CD4-positive, alpha-beta T cell treated with Interleukin-17A for 4 hours (primary cell): Measurements from ENCODE around the gene INTS7.
"Not testable (repeated sequence)": the region's sequence is repeated elsewhere in the genome, so short reads cannot be mapped to it uniquely, and the experiment has no call there.

ENCODE experiments used
- DNase-seq: peaks from one replicate; pipeline ENCODE4 v3.0.0-alpha.2; 2020; ENCODE audit warnings: mixed read lengths

The INTS7 gene

DNA sequence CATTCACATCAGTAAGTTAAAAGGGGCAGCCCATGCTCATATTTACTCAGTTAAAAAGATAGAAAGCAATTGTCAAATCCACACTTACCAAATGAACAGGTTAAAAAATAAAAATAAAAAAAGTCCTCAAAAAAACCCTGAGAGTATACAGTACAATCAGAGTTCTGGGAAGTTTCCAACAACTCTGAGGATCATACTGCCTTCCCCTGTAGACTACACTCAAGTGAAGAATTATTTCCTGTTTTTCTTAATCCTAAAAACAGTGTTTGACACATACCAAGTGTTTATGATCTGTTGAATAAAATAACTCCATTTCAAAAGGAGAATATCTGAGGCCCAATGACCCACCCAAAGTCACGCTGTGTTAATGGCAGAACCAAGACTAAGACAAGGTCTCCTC is 61.8 kb downstream of the INTS7 start:
- no peak for DNase-seq

DNA sequence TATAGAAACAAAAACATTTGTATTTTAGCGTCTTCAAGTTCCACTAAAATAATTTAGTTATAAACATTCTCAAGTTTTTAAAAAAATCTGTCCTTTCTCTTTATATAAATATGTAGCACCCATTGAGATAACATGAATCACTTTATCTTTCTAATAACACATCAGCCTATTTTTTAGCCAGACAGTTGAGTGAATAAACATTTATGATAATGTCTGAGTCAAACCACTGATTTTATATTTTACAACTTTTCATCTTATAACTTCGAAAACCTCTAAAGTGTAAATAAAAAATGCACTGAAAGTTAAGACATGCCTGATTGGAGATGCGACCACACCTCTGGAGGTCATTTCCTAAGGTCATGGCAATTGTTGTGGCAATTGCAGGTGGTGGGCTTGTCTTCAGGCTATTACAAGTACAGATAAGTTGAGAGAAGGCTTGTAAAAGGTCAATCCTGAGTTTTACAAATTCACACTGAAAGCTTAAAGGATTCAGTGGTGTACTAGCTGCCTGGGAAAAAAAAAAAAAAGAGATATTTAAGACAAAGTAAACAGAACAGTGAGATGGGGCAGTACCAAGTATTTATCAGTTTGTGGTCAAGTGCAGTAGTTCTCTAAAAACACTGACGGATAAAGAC is 67.0 kb downstream of the INTS7 start:
- DNase-seq, result no peak

DNA sequence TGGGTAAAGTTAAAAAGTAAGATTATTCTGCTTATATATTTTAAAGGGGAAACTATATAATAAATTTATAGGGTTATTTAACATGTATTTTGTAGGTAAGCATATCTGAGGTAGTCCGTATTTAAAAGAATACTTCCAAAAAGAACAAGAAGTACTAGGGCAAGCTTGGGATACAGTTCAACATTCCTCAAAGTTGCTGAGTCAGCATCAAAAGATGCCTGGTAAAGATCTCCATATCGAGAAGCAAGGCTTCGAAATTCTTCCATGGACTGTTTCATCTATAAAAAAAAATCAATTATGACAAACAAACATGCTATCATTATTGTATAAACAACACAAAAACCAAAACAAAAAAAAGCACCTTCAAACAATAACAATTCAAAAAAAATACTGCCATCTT is 67.7 kb downstream of the INTS7 start:
- DNase-seq, result no peak

DNA sequence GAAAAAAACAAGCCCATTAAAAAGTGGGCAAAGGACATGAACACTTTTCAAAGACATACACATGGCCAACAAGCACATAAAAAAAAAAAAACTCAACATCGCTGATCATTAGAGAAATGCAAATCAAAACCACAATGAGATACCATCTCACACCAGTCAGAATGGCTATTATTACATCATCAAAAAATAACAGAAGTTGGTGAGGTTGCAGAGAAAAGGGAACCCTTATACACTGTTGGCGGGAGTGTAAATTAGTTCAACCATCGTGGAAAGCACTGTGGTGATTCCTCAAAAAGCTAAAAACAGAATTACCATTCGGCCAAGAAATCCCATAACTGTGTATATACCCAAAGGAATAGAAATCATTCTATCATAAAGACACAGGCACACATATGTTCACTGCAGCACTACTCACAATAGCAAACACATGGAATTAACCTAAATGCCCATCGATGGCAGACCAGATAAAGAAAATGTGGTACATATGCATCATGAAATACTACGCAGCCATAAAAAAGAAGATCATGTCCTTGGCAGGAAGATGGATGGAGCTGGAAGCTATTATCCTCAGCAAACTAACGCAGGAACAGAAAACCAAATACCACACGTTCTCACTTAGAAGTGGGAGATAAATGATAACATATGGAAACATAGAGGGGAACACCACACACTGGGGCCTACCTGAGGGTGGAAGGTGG is 70.1 kb downstream of the INTS7 start:
- DNase-seq, result no peak

DNA sequence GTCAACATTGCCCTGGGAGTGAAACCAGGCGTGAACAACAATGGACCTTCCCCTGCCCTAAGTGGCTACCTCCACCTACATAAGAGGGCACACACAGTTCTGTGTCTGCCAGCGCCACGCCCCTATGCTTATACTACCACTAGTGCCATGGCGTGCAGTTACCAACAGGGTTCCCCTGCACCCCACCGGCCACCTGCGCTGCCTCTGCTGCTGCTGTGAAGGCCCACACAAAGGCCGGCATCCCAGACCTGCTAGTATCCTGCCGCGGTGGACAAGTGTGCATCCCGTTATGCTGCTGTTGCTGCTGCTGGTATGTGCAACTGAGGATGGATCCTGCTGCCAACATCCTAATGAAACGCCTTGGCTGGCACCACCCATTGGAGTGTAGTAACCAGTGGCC is 75.7 kb downstream of the INTS7 start:
- no peak for DNase-seq

DNA sequence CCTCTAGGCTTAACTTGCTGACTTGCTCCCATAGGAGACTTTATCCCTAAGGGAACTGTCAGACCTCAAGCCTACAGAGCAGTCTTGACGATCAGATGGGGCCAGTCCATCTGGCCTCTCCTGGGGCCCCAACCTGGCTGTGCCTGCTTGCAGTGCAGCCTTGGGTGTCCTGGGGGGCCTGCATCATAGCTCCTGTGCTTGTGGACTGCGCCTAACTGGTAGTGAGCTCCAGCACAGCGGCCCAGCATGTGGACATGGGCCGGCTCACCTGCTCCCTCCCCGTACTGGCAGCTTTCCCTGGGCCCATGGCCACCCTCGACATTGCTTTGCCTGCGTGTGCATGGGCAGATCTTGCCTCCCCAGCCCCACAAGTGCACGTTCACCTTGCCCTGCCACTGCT is 76.1 kb downstream of the INTS7 start:
- DNase-seq, result no peak

DNA sequence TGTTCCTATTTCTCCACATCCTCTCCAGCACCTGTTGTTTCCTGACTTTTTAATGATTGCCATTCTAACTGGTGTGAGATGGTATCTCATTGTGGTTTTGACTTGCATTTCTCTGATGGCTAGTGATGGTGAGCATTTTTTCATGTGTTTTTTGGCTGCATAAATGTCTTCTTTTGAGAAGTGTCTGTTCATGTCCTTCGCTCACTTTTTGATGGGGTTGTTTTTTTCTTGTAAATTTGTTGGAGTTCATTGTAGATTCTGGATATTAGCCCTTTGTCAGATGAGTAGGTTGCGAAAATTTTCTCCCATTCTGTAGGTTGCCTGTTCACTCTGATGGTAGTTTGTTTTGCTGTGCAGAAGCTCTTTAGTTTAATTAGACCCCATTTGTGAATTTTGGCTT is 81.3 kb downstream of the INTS7 start:
- not testable (repeated sequence) for DNase-seq

DNA sequence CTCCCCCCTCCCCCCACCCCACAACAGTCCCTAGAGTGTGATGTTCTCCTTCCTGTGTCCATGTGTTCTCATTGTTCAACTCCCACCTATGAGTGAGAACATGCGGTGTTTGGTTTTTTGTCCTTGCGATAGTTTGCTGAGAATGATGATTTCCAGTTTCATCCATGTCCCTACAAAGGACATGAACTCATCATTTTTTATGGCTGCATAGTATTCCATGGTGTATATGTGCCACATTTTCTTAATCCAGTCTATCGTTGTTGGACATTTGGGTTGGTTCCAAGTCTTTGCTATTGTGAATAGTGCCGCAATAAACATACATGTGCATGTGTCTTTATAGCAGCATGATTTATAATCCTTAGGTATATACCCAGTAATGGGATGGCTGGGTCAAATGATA is 81.8 kb downstream of the INTS7 start:
- not testable (repeated sequence) for DNase-seq

DNA sequence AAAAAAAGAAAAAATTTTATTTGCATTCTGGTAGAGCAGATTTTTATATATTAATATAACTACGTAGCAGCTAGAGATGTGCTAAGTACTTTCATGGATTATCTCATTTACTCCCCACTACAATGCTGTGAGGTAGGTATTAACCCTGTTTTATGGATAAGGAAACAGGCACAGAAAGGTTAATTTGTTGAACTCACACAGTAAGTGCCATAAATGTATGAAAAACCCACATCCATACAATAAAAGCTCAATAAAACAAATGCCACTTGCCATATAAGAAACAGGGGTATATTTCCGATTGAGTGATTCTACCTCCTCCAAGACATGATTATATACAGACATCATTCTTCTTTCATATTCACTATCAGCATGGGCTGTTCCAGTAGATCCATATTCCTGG is 83.1 kb downstream of the INTS7 start:
- DNase-seq, result no peak

DNA sequence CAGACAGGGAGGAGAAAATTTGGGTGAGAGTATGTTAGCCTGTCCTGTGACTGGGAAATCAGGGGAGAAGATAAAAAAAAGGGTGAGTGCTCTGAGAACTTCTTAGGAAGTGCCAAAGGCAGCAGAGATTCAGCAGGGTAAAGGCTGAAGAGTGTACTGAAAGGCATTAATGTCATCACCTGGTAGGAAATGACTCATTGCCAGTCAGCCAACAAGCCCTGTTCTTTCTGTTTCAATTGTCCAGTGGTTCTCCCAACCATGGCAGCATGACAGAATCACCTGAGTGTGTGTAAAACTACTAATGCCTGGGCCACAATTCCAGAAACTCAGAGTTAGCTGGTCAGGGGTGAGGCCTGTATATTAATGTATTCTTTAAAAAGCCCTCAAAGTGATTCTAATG is 83.5 kb downstream of the INTS7 start:
- DNase-seq, result no peak

DNA sequence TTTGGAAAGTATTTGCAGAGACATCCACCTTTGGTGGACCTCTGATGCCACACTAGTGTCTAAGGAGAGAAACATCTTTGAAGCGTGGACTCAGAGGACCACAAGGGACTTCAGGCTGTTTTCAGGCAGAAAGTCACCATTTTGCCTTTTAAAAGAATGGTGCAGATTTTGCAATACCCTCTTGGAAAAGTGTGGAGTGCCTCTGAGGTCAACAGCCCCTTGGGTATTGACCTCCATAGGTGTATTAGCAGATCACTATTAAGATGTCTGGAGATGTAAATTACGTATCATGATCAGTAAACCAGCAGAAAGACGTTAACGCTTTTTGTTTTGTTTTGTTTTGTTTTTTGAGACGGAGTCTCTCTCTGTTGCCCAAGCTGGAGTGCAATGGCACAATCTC is 87.0 kb downstream of the INTS7 start:
- DNase-seq, result no peak

DNA sequence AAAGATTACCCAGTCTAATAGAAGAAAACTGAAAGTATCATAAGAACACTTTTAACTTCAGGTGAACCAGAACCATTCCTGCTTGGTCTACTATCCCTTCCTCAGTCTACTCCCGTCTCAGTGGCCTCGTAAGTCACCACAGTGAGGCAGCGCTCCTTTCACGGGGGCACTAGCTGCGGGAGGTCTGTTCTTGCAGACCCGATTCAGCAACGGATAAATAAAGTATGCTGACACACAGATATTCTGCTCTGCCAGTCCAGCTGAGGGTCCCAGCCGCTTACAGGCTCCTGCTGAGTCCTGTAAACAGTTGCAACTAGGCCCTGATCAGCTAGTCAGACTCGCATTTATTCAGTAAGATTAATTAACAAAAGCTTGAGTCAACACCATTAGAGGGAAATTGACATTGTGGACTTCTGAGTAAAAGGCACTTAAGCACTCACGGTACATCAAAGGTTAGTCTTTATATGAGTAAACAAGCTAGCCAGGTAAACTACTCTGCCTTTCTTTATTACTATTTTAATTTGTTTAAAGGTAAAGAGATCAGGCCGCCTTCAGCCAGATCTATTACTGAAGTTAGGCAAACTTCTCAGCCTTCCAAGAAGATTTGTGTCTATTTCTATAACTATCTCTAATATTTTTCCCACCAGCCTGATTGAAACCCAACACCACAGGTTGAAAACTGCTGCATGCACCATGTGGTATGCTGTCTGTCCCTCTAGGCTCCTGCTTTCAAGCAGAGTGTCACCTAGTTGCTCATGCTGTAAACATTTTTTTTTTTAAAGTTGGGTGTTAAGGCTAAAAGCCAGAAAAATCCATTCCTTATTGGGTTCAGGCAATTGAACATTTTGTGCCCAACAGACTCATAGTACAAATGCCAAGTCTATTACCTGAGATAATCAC is 87.7 kb downstream of the INTS7 start:
- DNase-seq, result no peak

DNA sequence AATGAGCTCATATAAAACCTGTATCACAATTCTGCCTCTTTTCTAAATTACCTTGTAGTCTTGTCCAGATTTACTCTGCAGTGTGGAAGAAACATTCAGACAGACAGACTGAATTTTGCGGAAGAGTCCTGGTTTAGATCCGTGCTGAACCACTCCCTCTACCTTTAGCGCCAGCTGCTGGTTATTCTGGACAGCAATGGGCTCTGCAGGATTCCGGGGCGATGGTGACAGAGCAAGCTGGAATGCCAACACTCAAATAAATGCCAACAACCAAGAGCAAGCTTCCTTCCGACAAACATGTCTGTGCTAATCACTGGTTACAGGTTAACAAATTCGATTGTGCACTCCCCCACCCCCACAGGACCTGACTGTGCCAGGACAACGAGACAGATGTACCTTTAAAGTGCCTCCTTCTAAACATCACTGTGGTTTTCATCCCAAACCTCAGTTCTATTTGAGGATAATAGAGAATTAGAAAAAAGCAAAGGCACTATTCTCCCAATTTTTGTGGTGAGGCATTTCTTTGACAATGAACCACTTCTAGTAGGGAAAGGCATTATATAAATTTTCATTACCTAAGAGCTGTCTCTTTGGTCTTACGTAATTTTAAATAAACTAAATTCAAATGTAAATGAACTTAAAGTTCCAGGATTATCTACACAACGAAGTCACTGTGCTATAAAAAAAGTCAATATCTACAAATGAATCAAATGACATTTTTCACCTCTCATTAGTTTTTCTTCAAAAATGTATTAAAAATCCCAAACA is 90.4 kb downstream of the INTS7 start:
- no peak for DNase-seq

DNA sequence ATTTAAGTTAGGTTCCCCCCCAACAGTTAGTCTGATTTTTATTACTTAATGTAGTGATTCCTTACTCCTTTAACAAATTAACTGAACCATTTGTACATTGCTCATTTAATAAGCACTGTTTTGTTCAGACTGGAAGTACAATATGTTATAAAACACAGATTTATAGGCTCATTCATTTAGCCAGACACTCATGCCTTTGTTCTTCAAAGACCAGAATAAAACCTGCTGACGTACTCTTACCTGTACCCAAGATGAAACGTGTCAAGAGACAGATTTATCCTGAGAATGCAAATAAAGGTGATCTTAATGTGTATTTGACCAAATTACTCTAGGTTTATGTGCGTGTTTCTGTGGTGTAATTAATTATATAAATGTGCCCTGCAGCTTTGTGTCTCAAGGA is 92.8 kb downstream of the INTS7 start:
- no peak for DNase-seq

DNA sequence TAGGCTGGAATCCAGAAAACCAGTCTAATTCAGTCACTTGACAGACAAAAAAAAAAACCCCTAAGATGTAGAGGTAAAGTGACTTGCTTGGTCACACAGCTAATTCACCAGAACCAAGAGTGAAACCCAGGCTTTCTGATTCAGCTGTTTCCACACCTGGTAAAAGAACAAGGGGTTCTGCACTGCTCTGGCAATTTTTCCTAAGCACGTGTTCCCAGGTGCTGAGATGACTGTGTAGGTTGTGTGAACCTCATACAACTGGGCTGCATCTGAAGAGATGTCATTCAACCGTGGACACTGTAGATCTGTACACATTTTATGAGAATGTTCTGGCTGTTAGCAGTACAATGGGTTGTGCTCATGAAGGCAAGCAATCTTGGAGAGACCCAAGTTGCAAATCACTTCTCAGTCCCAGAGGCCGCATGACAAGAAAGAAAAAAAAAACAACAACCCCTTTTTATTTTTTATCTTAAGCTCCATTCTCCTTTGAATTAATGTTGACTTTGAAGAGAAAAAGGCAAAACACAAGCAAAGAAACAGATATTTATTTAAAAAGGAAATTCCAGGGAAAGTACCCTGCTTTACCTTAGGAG is 95.4 kb downstream of the INTS7 start:
- no peak for DNase-seq

DNA sequence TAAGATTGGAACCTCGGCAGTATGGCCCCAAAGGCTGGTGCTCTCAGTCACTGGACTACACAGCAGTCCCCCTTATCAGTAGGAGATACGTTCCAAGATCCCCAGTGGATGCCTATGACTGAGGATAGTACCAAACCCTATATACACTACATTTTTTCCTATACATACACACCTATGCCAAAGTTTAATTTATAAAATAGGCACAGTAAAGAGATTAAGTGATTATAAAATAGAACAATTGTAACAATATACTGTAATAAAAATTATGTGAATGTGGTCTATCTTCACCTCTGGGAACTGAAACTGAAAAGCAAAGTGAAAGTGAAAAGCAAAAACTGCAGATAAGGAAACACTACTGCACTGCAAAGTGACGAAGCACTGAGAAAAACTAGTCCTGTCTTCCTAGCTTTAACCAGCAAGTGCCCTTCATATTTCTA is 96.8 kb downstream of the INTS7 start:
- no peak for DNase-seq

DNA sequence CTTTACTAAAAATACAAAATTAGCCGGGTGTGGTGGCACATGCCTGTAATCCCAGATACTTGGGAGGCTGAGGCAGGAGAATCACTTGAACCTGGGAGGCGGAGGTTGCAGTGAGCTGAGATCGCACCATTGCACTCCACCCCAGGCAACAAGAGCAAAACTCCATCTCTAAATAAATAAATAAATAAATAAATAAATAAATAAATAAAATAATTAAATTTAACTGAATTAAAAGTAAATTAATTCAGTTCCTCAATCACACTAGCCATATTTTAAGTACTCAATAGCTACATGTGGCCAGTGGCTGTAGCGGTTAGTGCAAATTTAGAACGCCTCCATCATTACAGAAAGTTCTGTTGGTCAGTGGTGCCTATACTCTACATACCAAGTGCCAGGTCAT is 97.9 kb downstream of the INTS7 start:
- DNase-seq, result not testable (repeated sequence)

DNA sequence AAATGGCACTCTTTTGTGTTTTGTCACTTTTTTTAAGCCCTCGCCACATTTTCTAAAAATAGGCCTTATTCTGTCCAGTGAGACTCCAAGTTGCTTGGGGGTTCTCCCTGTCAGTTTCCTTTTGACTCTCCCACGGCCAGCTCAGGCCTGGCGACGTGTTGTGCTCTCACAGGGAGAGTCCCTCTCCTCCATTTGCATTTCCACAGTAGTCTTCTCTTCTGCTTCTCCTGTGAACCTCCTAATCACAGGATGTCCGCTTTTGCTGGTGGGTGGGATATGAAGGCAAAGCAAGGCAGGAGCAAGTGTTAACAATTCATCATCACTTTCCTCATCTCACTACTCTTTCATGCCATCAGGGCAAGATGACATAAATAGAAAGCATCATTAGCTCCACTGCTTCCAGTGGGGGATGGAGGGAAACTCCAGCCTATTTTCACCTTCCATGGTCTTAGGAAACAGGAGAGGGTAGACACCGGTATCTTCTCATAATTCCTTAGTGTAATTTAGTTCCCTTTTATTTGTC is 99.8 kb downstream of the INTS7 start:
- no peak for DNase-seq

DNA sequence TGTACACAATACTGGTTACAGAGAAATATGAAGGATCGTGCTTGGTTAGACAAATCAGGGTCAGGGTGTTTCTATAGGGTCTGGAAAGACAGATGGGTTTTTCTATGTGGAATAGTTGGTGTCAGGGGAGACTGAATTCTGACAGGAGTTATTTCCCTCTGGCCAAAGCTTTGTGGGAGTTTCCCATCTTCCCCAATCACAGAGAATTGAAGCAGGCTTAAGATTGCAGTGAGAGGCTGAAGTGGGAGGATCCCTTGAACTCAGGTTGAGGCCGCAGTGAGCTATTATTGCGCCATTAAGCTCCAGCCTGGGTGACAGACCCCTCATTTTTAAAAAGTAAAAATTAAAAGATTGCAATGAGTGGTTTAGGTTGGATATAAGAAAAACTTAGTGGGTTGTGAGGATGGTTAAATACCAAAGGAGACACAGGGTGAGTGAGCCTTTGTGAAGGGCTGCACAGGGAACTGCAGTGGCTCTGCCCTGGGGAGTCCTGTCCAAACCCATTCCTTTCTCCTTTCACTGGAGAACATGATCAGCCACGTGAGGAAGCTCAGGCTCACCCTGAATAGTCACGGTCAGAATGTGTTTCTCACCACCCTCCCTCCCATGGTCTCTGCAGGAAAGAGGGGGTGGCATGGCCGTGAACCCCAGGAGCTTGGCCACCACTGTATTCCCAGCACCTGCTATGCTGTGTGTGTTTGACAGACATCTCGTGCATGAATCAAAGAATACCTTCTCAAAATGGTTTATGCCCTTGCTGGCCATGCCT is 101.2 kb downstream of the INTS7 start:
- no peak for DNase-seq

DNA sequence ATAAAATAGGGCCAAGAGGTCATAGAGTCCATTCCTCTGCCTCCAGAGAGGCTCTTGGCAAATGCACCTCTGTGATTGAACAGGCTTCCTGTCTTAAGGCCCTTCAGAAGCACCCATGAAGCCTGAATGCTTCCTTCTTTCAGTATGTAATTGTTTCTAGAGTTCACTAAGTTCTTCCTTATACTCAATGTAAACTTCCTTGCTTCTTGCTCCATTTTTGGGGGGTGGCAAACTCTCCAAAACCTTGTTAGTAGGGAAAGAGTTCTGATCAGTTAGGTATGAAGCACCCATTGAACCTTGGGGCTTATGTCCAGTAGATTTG is 102.5 kb downstream of the INTS7 start:
- DNase-seq, result no peak

DNA sequence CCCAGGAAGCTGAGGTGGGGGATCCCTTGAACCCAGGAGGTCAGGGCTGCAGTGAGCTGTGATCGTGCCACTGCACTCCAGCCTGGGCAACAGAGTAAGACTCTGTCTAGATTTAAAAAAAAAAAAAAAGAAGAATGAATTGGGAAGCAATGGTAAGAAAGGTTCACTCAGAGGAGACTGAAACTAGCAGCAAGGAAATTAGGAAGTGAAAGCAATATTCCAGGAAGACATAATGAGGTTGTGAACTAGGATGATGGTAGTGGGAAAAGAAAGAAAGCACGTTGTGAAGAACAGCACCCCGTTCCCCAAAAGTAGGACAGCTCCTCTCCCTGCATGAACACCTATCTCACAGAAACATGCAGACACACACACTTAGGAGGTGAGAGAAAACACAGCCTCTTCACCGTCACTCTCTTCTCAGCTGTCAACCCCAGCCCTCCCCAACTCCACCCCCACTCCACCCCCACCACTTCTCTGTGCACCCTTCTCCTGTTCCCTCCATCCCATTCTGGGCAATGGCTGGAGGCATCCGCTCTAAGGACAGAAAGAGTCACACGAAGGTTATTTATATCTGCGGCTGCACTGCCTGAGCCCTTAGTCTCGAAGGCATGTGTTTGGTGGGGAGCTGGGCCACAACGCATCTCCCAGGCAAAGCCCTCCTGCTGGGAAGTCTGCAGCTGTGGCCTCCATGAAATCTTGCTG is 103.0 kb downstream of the INTS7 start:
- no peak for DNase-seq
